Neural crest cell (in vitro differentiated cells): ENCODE results near the gene EWSR1. TPM values are rescaled to one million over a fixed set of nuclear protein-coding genes. Genes with fewer than 3 reads are reported as not detected.
"Not testable (repeated sequence)": the region's sequence is repeated elsewhere in the genome, so short reads cannot be mapped to it uniquely, and the experiment has no call there.

ENCODE experiments used
- DNase-seq: peaks from one replicate; pipeline ENCODE4 v3.0.0; 2021; ENCODE audit warnings: low read depth, mixed read lengths, low spot score
- H3K27ac Mint-ChIP-seq: one replicate; pipeline ENCODE4 v1.8.0; 2021; ENCODE audit warnings: mild to moderate bottlenecking, mixed read lengths; ENCODE audit not compliant: unreplicated experiment
- H3K27me3 Mint-ChIP-seq: 2 replicates; pipeline ENCODE4 v1.8.0; 2021; ENCODE audit warnings: low read depth, mild to moderate bottlenecking, mixed read lengths
- H3K36me3 Mint-ChIP-seq: 2 replicates; pipeline ENCODE4 v1.8.0; 2021; ENCODE audit warnings: low read depth, mild to moderate bottlenecking, mixed read lengths
- H3K4me1 Mint-ChIP-seq: 2 replicates; pipeline ENCODE4 v1.8.0; 2021; ENCODE audit warnings: mixed read lengths
- H3K4me3 Mint-ChIP-seq: one replicate; pipeline ENCODE4 v1.8.0; 2021; ENCODE audit warnings: mild to moderate bottlenecking, mixed read lengths
- H3K9me3 Mint-ChIP-seq: 2 replicates; pipeline ENCODE4 v1.8.0; 2021; ENCODE audit warnings: mixed read lengths
- CTCF ChIP-seq: fragments of 200-600 bp; sonication (generic); conservative IDR thresholded peaks from 2 replicates; pipeline ENCODE4 v1.5.0; 2021; ENCODE audit warnings: antibody characterized with exemption, mild to moderate bottlenecking
- total RNA-seq: library from RNA; stranded (reverse); gene quantifications from 2 replicates; pipeline ENCODE4 v1.2.1, GENCODE V29; 2021

Gene EWSR1
- total RNA-seq, 1 donor from 2014 or later, result 483 TPM

- peaks cover 27% of the 10 kb centered on the region for H3K36me3 Mint-ChIP-seq
- H3K4me3 Mint-ChIP-seq, result no peak overlapping the region
- DNase-seq, result peak; percentile 68
- H3K27me3 Mint-ChIP-seq, result peaks cover 2% of the 10 kb centered on the region
- peak; percentile 96 for TF ChIP-seq CTCF
- H3K4me1 Mint-ChIP-seq, result peaks cover 4% of the 10 kb centered on the region
- no peaks in the 10 kb centered on the region for H3K9me3 Mint-ChIP-seq
- peak overlapping the region; percentile 47 for H3K27ac Mint-ChIP-seq
Observed at GRCh38 chr22:29245626-29246385, 22.3 kb upstream of the EWSR1 start.

- H3K27me3 Mint-ChIP-seq, DNase-seq, H3K9me3 Mint-ChIP-seq, H3K27ac Mint-ChIP-seq, H3K4me3 Mint-ChIP-seq, H3K4me1 Mint-ChIP-seq: not testable (repeated sequence)
- H3K36me3 Mint-ChIP-seq, result peaks cover 11% of the 10 kb centered on the region
Observed at GRCh38 chr22:29247891-29248290, 20.2 kb upstream of the EWSR1 start.

GRCh38 chr22:29251265-29251664 is 16.8 kb upstream of the EWSR1 start:
- Mint-ChIP-seq H3K36me3 (no peaks in the 10 kb centered on the region), H3K4me1 (no peaks in the 10 kb centered on the region), H3K27me3 (no peaks in the 10 kb centered on the region), H3K27ac (no peak overlapping the region), H3K4me3 (no peak overlapping the region), H3K9me3 (no peaks in the 10 kb centered on the region)
- DNase-seq, result no peak
- TF ChIP-seq CTCF, result no peak

GRCh38 chr22:29251981-29252911 is 15.8 kb upstream of the EWSR1 start:
- DNase-seq, result no peak
- Mint-ChIP-seq H3K27ac (no peak overlapping the region), H3K4me1 (no peaks in the 10 kb centered on the region), H3K4me3 (no peak overlapping the region), H3K27me3 (no peaks in the 10 kb centered on the region), H3K36me3 (no peaks in the 10 kb centered on the region), H3K9me3 (no peaks in the 10 kb centered on the region)
- no peak for TF ChIP-seq CTCF

- TF ChIP-seq CTCF, result no peak
- Mint-ChIP-seq H3K4me3 (peak overlapping the region; percentile 8), H3K36me3 (no peaks in the 10 kb centered on the region), H3K27ac (no peak overlapping the region), H3K9me3 (no peaks in the 10 kb centered on the region), H3K27me3 (no peaks in the 10 kb centered on the region), H3K4me1 (no peaks in the 10 kb centered on the region)
- no peak for DNase-seq
Observed at GRCh38 chr22:29253561-29254285, 14.3 kb upstream of the EWSR1 start.
